ENCODE data around the gene AMH. TPM values are rescaled to one million over a fixed set of nuclear protein-coding genes. Genes with fewer than 3 reads are reported as not detected.

Gene AMH
- polyA plus RNA-seq, 2 of the 4 experiments (the other 2 are of a cell fraction) = 3.0 to 12.0 TPM

DNA sequence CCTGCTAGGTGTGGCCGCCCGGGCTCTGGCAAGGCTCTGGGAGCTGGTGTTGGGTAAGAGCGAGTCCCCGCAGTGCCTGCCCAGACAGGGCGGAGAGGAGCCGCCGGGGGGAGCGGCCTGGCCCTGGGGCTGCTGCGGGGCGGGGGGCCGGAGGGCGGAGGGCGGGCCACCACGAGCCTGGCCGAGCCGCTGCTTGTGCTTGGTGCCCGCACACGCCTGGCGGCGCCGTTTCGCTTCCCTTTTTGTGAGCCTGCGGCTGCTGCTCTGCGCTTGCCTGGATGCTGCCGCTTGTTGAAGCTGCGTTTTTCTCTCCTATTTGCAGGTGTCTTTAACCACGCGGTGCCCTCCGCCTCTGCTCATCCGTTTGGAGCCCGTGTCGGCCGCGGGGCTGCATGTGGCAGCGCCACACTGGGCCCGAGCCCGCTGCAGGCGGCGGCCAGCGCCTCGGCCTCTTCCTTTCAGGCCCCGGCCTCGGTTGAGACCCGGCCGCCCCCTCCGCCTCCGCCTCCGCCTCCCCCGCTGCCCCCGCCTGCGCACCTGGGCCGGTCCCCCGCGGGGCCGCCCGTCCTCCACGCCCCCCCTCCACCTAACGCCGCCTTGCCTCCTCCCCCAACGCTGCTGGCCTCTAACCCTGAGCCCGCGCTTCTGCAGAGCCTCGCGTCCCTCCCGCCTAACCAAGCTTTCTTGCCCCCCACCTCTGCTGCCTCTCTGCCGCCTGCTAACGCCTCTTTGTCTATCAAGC is 21.5 kb upstream of the AMH start:
- Histone ChIP-seq H3K4me1 (no peaks in the 10 kb centered on the region; the same call in 2 of the 3 replicates), H3K4me2 (no peak overlapping the region), H3K9me3 (no peaks in the 10 kb centered on the region), H3K4me3 (no peak overlapping the region), H3K27ac (no peak overlapping the region)
- CTCF ChIA-PET = interaction anchor here (1.0 to 1.6 kb wide), 2 partner anchors 8 to 72 kb away, joined by 3 to 5 read pairs; partner anchors contain the start of gene PLEKHJ1
- ATAC-seq = no peak
- TF ChIP-seq, protein P1, sequence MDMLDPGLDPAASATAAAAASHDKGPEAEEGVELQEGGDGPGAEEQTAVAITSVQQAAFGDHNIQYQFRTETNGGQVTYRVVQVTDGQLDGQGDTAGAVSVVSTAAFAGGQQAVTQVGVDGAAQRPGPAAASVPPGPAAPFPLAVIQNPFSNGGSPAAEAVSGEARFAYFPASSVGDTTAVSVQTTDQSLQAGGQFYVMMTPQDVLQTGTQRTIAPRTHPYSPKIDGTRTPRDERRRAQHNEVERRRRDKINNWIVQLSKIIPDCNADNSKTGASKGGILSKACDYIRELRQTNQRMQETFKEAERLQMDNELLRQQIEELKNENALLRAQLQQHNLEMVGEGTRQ (IDR thresholded peaks at IDR 0.05) = no peak
- TF ChIP-seq, protein P2, sequence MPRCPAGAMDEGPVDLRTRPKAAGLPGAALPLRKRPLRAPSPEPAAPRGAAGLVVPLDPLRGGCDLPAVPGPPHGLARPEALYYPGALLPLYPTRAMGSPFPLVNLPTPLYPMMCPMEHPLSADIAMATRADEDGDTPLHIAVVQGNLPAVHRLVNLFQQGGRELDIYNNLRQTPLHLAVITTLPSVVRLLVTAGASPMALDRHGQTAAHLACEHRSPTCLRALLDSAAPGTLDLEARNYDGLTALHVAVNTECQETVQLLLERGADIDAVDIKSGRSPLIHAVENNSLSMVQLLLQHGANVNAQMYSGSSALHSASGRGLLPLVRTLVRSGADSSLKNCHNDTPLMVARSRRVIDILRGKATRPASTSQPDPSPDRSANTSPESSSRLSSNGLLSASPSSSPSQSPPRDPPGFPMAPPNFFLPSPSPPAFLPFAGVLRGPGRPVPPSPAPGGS (IDR thresholded peaks at IDR 0.05) = no peak
- no peak for TF ChIP-seq SMC3 (IDR thresholded peaks at IDR 0.05)
- no peak for TF ChIP-seq JUNB (IDR thresholded peaks at IDR 0.05)
- 96% methylated on average over 35 of the region's 67 CpGs for WGBS (ENCODE audit: missing lambda C conversion rate)
- no peak for FAIRE-seq
- POLR2A ChIA-PET = no interaction called here
- DNase-seq (ENCODE audit: low read depth in 1 of 2, low spot score in 1 of 2) = no peak

DNA sequence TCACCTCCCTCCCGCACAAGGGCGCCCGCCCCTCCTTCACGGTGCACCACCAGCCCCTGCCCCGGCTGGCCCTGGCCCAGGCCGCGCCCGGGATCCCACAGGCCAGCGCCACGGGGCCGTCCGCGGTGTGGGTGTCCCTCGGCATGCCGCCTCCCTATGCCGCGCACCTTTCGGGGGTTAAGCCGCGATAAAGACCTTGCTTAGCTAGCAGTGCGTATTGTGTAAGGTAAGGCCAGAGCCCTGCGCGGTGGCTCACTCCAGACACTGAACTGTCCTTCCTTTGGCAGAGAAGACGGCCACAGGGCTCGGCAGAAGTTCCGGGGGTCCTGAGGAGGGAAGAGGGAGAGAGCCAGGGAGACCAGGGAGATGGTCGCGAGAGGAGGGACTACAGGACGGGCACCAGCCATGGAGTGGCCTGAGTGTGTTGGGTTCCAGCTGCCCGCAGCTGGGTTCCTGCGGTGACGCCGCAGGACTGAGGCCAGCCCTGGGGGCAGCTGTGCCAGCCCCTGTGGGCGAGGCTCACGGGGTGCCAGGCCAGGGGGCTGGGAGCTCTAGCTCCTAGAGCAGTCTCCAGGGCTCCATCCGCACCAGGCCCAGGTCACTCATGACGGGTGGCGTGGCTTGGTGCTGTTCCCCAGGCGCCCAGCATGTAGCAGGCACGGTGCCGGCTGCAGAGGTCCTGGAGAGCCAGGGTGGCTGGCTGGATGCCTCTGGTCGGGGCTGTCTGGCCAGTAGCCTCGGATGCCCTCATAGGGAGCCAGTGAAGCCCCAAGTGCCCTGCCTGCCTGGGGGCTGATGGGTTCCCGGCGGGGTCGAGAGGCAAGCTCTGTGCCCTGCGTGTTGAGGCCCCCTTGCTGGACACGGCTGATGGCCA is 20.7 kb upstream of the AMH start:
- WGBS (ENCODE audit: missing lambda C conversion rate) = 97% methylated on average over 30 of the region's 48 CpGs
- DNase-seq (ENCODE audit: low read depth in 1 of 2, low spot score in 1 of 2) (no peak), ATAC-seq (no peak; a peak in 1 of 6 replicates), FAIRE-seq (no peak)
- TF ChIP-seq, protein P3, sequence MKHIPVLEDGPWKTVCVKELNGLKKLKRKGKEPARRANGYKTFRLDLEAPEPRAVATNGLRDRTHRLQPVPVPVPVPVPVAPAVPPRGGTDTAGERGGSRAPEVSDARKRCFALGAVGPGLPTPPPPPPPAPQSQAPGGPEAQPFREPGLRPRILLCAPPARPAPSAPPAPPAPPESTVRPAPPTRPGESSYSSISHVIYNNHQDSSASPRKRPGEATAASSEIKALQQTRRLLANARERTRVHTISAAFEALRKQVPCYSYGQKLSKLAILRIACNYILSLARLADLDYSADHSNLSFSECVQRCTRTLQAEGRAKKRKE (CRISPR knock-in tag; IDR thresholded peaks at IDR 0.05; ENCODE audit: low read depth) = no peak
- TF ChIP-seq FOSB (CRISPR knock-in tag; IDR thresholded peaks at IDR 0.05) = no peak
- no peaks in the 10 kb centered on the region; the same call in 2 of the 3 replicates for H3K4me1 ChIP-seq
- no peak overlapping the region for H3K4me2 ChIP-seq
- no peak overlapping the region for H3K27ac ChIP-seq
- no peaks in the 10 kb centered on the region for H3K9me3 ChIP-seq
- CTCF ChIA-PET = interaction anchor here (1.0 to 1.6 kb wide), 3 partner anchors 7 to 73 kb away, joined by 3 to 5 read pairs (median 3); partner anchors contain the start of gene PLEKHJ1
- POLR2A ChIA-PET = no interaction called here
- H3K4me3 ChIP-seq = no peak overlapping the region

DNA sequence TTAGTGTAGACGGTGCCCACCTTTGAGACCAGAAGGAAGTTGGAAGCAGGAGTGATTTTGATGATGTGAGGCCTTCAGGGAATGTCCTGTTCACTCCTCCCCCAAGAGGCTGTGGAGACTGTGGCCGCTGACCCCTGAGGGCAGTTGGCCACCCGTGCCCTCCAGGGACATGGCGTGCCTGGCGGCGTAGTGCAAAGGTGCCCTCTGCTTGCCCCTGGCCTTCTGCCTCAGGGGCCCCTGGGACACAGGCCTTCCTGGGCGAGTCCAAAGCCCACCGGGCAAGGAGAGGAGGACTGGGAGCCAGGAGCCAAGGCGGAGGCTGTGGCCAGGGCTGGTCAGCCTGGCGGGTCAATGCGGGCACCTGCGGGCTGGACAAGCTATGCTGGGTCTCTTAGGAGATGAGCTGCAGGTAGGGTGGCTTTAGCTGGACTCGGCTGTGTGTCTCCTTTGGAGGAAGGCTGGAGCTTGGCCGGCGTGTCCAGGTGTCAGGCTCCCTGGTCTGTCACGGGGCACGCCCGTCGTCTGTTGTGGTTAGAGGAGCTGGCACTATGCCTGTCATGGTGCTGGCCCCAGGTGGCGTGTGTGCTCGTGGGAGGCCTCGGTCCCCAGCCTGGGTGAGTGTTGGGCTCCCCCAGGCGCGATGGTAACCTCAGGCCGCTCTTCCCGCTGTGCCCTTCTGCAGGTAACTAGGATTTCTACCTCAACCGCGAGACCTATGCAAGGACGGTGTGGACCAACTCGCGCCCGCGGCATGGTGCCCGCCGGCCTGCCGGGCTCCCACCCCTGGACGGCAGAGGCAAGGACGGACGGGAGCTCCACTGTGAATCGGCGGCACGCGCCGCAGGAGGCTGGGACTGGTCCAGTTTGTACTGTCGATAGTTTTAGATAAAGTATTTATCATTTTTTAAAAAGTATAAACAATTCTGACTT is 19.8 kb upstream of the AMH start:
- Histone ChIP-seq H3K27ac (no peak overlapping the region), H3K4me1 (no peaks in the 10 kb centered on the region; the same call in 2 of the 3 replicates), H3K9me3 (no peaks in the 10 kb centered on the region), H3K4me3 (no peak overlapping the region), H3K4me2 (no peak overlapping the region)
- TF ChIP-seq TFCP2L1 (CRISPR knock-in tag; IDR thresholded peaks at IDR 0.05) = no peak
- no peak for TF ChIP-seq JUNB (IDR thresholded peaks at IDR 0.05)
- no peak for TF ChIP-seq RCOR1 (IDR thresholded peaks at IDR 0.05; ENCODE audit: low read depth, low read length)
- TF ChIP-seq MAZ (IDR thresholded peaks at IDR 0.05; ENCODE audit: borderline replicate concordance, low read depth, low read length) = no peak
- TF ChIP-seq CHD4 (IDR thresholded peaks at IDR 0.05; ENCODE audit: borderline replicate concordance) = no peak
- TF ChIP-seq, protein P4, sequence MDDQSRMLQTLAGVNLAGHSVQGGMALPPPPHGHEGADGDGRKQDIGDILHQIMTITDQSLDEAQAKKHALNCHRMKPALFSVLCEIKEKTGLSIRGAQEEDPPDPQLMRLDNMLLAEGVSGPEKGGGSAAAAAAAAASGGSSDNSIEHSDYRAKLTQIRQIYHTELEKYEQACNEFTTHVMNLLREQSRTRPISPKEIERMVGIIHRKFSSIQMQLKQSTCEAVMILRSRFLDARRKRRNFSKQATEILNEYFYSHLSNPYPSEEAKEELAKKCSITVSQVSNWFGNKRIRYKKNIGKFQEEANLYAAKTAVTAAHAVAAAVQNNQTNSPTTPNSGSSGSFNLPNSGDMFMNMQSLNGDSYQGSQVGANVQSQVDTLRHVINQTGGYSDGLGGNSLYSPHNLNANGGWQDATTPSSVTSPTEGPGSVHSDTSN (IDR thresholded peaks at IDR 0.05) = no peak
- no peak for TF ChIP-seq ZFP36 (IDR thresholded peaks at IDR 0.05; ENCODE audit: borderline replicate concordance, partially characterized antibody)
- TF ChIP-seq NR3C1 (IDR thresholded peaks at IDR 0.05) = no peak
- TF ChIP-seq KDM1A (IDR thresholded peaks at IDR 0.05; ENCODE audit: low read depth) = no peak
- TF ChIP-seq, protein P2 (IDR thresholded peaks at IDR 0.05) = no peak
- no peak for TF ChIP-seq FOSL2 (IDR thresholded peaks at IDR 0.05)
- TF ChIP-seq FOSL2 (CRISPR knock-in tag; IDR thresholded peaks at IDR 0.05) = no peak
- no peak for TF ChIP-seq RARB (CRISPR knock-in tag; IDR thresholded peaks at IDR 0.05)
- no peak for TF ChIP-seq KDM5A (IDR thresholded peaks at IDR 0.05)
- TF ChIP-seq POLR2AphosphoS2 (conservative IDR thresholded peaks at IDR 0.05; ENCODE audit: low read length) = no peak
- TF ChIP-seq HDAC2 (IDR thresholded peaks at IDR 0.05) = no peak
- TF ChIP-seq EHMT2 (IDR thresholded peaks at IDR 0.05; ENCODE audit: low read depth) = no peak
- TF ChIP-seq HOXB5 (CRISPR knock-in tag; IDR thresholded peaks at IDR 0.05) = no peak
- no peak for TF ChIP-seq HOXB13 (CRISPR knock-in tag; IDR thresholded peaks at IDR 0.05; ENCODE audit: low read depth)
- TF ChIP-seq MAX (IDR thresholded peaks at IDR 0.05) = no peak
- ATAC-seq (no peak), FAIRE-seq (no peak), DNase-seq (ENCODE audit: low read depth in 1 of 2, low spot score in 1 of 2) (no peak)
- CTCF ChIA-PET = interaction anchor here (1.0 to 1.6 kb wide), 3 partner anchors 26 to 74 kb away, joined by 3 read pairs; no protein-coding TSS in a partner anchor
- WGBS (ENCODE audit: missing lambda C conversion rate) = 94% methylated on average over 31 of the region's 45 CpGs
- POLR2A ChIA-PET = no interaction called here

All from A549 (cell line).